Measurements from ENCODE around the gene AUTS2. TPM values are rescaled to one million over a fixed set of nuclear protein-coding genes. Genes with fewer than 3 reads are reported as not detected.

The AUTS2 gene
- polyA plus RNA-seq, 1 donor (not counting 4 experiments of a cell fraction or from before 2014, with no cell fraction given) = 4.7 TPM

- no peaks in the 10 kb centered on the region for H3K79me2 ChIP-seq (ENCODE audit: control insufficient read depth, insufficient read depth, low read length)
- H3K4me1 ChIP-seq (ENCODE audit: control insufficient read depth, extremely low read depth, insufficient read depth, low read length) = no peaks in the 10 kb centered on the region
- H4K20me1 ChIP-seq (ENCODE audit: control insufficient read depth, extremely low read depth, insufficient read depth, low read length) = no peaks in the 10 kb centered on the region
- no peak overlapping the region for H3K9ac ChIP-seq (ENCODE audit: control insufficient read depth, extremely low read depth, insufficient read depth, low read length)
- no peak overlapping the region for H3K4me3 ChIP-seq (ENCODE audit: control insufficient read depth in 2 of 3, extremely low read depth in 1 of 3, insufficient read depth in 2 of 3, low read depth in 1 of 3, low read length in 3 of 3)
- no peak overlapping the region for H3K4me2 ChIP-seq (ENCODE audit: control insufficient read depth, extremely low read depth, insufficient read depth, low read depth, low read length)
- H3K9me1 ChIP-seq (ENCODE audit: control insufficient read depth, extremely low read depth, insufficient read depth, low read length) = no peaks in the 10 kb centered on the region
- FAIRE-seq (no peak), DNase-seq (ENCODE audit: low read depth, low spot score) (no peak)
- H3K27me3 ChIP-seq (ENCODE audit: control insufficient read depth, extremely low read depth, insufficient read depth, low read length) = no peaks in the 10 kb centered on the region
- dilution Hi-C loops (cut with MboI; ENCODE audit: extremely low pct_ligation_motif_present, low sequenced_read_pairs) = no loop called here
- H2AFZ ChIP-seq (ENCODE audit: control insufficient read depth, low read length) = no peak overlapping the region
- no peaks in the 10 kb centered on the region for H3K36me3 ChIP-seq (ENCODE audit: control insufficient read depth in 2 of 2, extremely low read depth in 1 of 2, insufficient read depth in 2 of 2, low read length in 2 of 2)
- TF ChIP-seq EZH2 (IDR thresholded peaks at IDR 0.05; ENCODE audit: low read length) (no peak), CTCF (optimal IDR thresholded peaks at IDR 0.05 in 1 of 3, IDR thresholded peaks at IDR 0.05 in 1 of 3, conservative IDR thresholded peaks at IDR 0.05 in 1 of 3; ENCODE audit: extremely low read depth in 1 of 3, insufficient read depth in 2 of 3, low read length in 3 of 3) (no peak)
- H3K9me3 ChIP-seq (ENCODE audit: control insufficient read depth, low read depth, low read length) = no peaks in the 10 kb centered on the region
- no peak overlapping the region for H3K27ac ChIP-seq (ENCODE audit: control insufficient read depth, insufficient read depth, low read length)
These were observed 97.8 kb downstream of the AUTS2 start for GRCh38 chr7:69696054-69696591.

GRCh38 chr7:69696686-69697685, 98.7 kb downstream of the AUTS2 start:
- Histone ChIP-seq H3K27me3 (ENCODE audit: control insufficient read depth, extremely low read depth, insufficient read depth, low read length) (no peaks in the 10 kb centered on the region), H3K79me2 (ENCODE audit: control insufficient read depth, insufficient read depth, low read length) (no peaks in the 10 kb centered on the region), H2AFZ (ENCODE audit: control insufficient read depth, low read length) (no peak overlapping the region), H3K36me3 (ENCODE audit: control insufficient read depth in 2 of 2, extremely low read depth in 1 of 2, insufficient read depth in 2 of 2, low read length in 2 of 2) (no peaks in the 10 kb centered on the region), H3K4me1 (ENCODE audit: control insufficient read depth, extremely low read depth, insufficient read depth, low read length) (no peaks in the 10 kb centered on the region), H3K27ac (ENCODE audit: control insufficient read depth, insufficient read depth, low read length) (no peak overlapping the region), H4K20me1 (ENCODE audit: control insufficient read depth, extremely low read depth, insufficient read depth, low read length) (no peaks in the 10 kb centered on the region), H3K9ac (ENCODE audit: control insufficient read depth, extremely low read depth, insufficient read depth, low read length) (no peak overlapping the region), H3K9me1 (ENCODE audit: control insufficient read depth, extremely low read depth, insufficient read depth, low read length) (no peaks in the 10 kb centered on the region), H3K4me2 (ENCODE audit: control insufficient read depth, extremely low read depth, insufficient read depth, low read depth, low read length) (no peak overlapping the region), H3K4me3 (ENCODE audit: control insufficient read depth in 2 of 3, extremely low read depth in 1 of 3, insufficient read depth in 2 of 3, low read depth in 1 of 3, low read length in 3 of 3) (no peak overlapping the region), H3K9me3 (ENCODE audit: control insufficient read depth, low read depth, low read length) (no peaks in the 10 kb centered on the region)
- DNase-seq (ENCODE audit: low read depth, low spot score) (no peak), FAIRE-seq (no peak)
- dilution Hi-C loops (cut with MboI; ENCODE audit: extremely low pct_ligation_motif_present, low sequenced_read_pairs) = no loop called here
- TF ChIP-seq EZH2 (IDR thresholded peaks at IDR 0.05; ENCODE audit: low read length) (no peak), CTCF (optimal IDR thresholded peaks at IDR 0.05 in 1 of 3, IDR thresholded peaks at IDR 0.05 in 1 of 3, conservative IDR thresholded peaks at IDR 0.05 in 1 of 3; ENCODE audit: extremely low read depth in 1 of 3, insufficient read depth in 2 of 3, low read length in 3 of 3) (no peak)
